LHCN-M2 (cell line): ENCODE results near the gene ACP1. TPM values are rescaled to one million over a fixed set of nuclear protein-coding genes. Genes with fewer than 3 reads are reported as not detected.

Source experiments
- DNase-seq: peaks from one replicate; pipeline ENCODE4 v3.0.0-alpha.2; 2012; ENCODE audit warnings: low read depth
- total RNA-seq: library from RNA; depleted of rRNA; stranded (reverse); fragments of >200 nt; gene quantifications from 2 replicates; pipeline ENCODE4 v1.2.3, GENCODE V29; 2014

The ACP1 gene
- total RNA-seq, 1 experiment from 2014 or later: 121 TPM

GRCh38 chr2:255195-255594 is 9.6 kb upstream of the ACP1 start:
- DNase-seq: no peak

- DNase-seq: no peak
Observed at GRCh38 chr2:256094-256493, 8.7 kb upstream of the ACP1 start.

- DNase-seq: no peak
Observed at GRCh38 chr2:257429-257828, 7.3 kb upstream of the ACP1 start.

GRCh38 chr2:257842-258241 is 6.9 kb upstream of the ACP1 start:
- DNase-seq: no peak

GRCh38 chr2:258933-259332 is 5.8 kb upstream of the ACP1 start:
- no peak for DNase-seq

- DNase-seq: no peak
Observed at GRCh38 chr2:259789-260331, 4.9 kb upstream of the ACP1 start.

GRCh38 chr2:260507-261161 is 4.1 kb upstream of the ACP1 start:
- DNase-seq: no peak

- no peak for DNase-seq
Observed at GRCh38 chr2:262117-262516, 2.6 kb upstream of the ACP1 start.

GRCh38 chr2:263022-263738 is 1.6 kb upstream of the ACP1 start:
- DNase-seq: no peak

GRCh38 chr2:263774-264492 is 814 bp upstream of the ACP1 start, which contains the start of gene SH3YL1:
TSS of gene SH3YL1 (minus strand) at chr2:264032. CDS start at chr2:263984, 48 bp downstream.
- DNase-seq: no peak

- no peak for DNase-seq
Observed at GRCh38 chr2:268323-268722, 3.6 kb downstream of the ACP1 start.

- DNase-seq: no peak
Observed at GRCh38 chr2:269356-270030, 4.7 kb downstream of the ACP1 start.

- no peak for DNase-seq
Observed at GRCh38 chr2:270861-271260, 6.1 kb downstream of the ACP1 start.

- DNase-seq: no peak
Observed at GRCh38 chr2:271917-272316, 7.2 kb downstream of the ACP1 start.

- no peak for DNase-seq
Observed at GRCh38 chr2:273333-273732, 8.6 kb downstream of the ACP1 start.

GRCh38 chr2:274503-274902 is 9.8 kb downstream of the ACP1 start:
- no peak for DNase-seq

GRCh38 chr2:275466-275865 is 10.7 kb downstream of the ACP1 start:
- DNase-seq: no peak

- DNase-seq: no peak
Observed at GRCh38 chr2:278312-278926, 13.7 kb downstream of the ACP1 start.

- DNase-seq: no peak
Observed at GRCh38 chr2:278927-279320, 14.2 kb downstream of the ACP1 start.

- no peak for DNase-seq
Observed at GRCh38 chr2:279366-279765, 14.6 kb downstream of the ACP1 start.

- no peak for DNase-seq
Observed at GRCh38 chr2:279956-280649, 15.4 kb downstream of the ACP1 start.
